ENCODE results near the gene OR2V1. TPM values are rescaled to one million over a fixed set of nuclear protein-coding genes. Genes with fewer than 3 reads are reported as not detected.

OR2V1 gene
- total RNA-seq, 1 donor from 2014 or later = not detected

DNA sequence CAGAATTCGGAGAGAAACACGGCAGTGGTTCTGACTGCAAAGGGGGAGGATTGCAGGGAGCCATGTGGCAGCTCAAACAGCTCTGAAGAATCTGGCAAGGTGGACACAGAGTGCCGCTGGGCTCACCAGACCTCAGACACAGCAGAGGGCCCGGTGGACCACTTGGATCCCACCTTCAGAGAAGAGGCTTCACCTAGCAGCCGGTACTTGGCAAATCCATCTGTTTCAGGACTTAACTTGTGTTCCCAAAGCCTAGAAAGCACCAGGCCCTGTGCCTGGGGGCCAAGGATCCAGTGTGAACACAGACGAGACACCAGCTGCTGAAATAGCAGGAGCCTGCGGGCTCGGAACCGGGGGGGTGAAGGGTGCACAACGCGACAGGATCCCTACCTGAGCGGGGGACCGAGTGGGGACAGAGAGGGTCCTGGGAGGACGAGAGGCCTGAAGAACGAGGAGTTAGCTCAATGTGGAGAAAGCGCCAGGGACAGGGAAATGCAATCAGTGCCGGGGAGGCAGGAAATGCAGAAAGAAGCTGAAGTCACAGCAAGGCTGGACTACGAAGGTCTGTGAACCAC is 46.3 kb downstream of the OR2V1 start:
- Histone ChIP-seq H3K27me3 (ENCODE audit: control insufficient read depth, insufficient read depth, low read length) (no peaks in the 10 kb centered on the region), H3K36me3 (ENCODE audit: control insufficient read depth, insufficient read depth, low read length) (no peaks in the 10 kb centered on the region), H3K4me3 (ENCODE audit: low read depth, low read length) (no peak overlapping the region)
- TF ChIP-seq, protein P1, sequence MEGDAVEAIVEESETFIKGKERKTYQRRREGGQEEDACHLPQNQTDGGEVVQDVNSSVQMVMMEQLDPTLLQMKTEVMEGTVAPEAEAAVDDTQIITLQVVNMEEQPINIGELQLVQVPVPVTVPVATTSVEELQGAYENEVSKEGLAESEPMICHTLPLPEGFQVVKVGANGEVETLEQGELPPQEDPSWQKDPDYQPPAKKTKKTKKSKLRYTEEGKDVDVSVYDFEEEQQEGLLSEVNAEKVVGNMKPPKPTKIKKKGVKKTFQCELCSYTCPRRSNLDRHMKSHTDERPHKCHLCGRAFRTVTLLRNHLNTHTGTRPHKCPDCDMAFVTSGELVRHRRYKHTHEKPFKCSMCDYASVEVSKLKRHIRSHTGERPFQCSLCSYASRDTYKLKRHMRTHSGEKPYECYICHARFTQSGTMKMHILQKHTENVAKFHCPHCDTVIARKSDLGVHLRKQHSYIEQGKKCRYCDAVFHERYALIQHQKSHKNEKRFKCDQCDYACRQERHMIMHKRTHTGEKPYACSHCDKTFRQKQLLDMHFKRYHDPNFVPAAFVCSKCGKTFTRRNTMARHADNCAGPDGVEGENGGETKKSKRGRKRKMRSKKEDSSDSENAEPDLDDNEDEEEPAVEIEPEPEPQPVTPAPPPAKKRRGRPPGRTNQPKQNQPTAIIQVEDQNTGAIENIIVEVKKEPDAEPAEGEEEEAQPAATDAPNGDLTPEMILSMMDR (IDR thresholded peaks at IDR 0.05; ENCODE audit: insufficient read depth, low read length, poor library complexity, severe bottlenecking) = no peak
- no peak for DNase-seq (ENCODE audit: low read depth)

DNA sequence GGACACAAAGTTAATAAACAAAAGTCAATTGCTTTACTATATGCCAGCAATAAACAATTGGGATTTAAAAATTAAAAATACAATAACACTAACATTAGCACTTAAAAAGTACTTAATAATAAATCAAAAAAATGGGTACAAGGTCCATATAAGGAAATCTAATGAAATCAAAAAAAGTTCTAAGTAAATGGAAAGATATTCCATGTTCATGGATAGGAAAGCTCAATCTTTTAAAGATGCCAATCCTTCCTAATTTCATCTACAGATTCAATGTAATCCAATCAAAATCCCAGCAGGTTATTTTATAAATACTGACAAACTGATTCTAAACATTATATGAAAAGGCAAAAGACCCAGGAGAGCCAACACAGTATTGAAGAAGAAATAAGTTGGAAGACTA is 49.0 kb downstream of the OR2V1 start:
- TF ChIP-seq, protein P1 (IDR thresholded peaks at IDR 0.05; ENCODE audit: insufficient read depth, low read length, poor library complexity, severe bottlenecking) = no peak
- DNase-seq (ENCODE audit: low read depth) = no peak
- no peaks in the 10 kb centered on the region for H3K36me3 ChIP-seq (ENCODE audit: control insufficient read depth, insufficient read depth, low read length)
- H3K4me3 ChIP-seq (ENCODE audit: low read depth, low read length) = no peak overlapping the region
- H3K27me3 ChIP-seq (ENCODE audit: control insufficient read depth, insufficient read depth, low read length) = no peaks in the 10 kb centered on the region

DNA sequence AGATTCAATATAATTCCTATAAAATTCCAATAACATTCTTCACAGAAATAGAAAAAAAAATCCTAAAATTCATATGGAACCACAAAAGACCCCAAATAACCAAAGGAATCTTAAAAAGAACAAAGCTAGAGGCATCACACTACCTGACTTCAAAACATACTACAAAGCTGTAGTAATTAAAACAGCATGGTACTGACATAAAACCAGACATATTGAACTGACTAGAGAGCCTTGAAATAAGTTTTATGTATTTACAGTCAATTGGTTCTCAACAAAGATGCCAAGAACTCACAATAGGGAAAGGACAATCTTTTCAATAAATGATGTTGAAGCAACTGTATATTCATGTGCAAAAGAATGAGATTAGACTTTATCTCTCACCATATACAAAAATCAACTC is 54.0 kb downstream of the OR2V1 start:
- TF ChIP-seq, protein P1 (IDR thresholded peaks at IDR 0.05; ENCODE audit: insufficient read depth, low read length, poor library complexity, severe bottlenecking) = no peak
- no peak overlapping the region for H3K4me3 ChIP-seq (ENCODE audit: low read depth, low read length)
- DNase-seq (ENCODE audit: low read depth) = no peak
- no peaks in the 10 kb centered on the region for H3K27me3 ChIP-seq (ENCODE audit: control insufficient read depth, insufficient read depth, low read length)
- H3K36me3 ChIP-seq (ENCODE audit: control insufficient read depth, insufficient read depth, low read length) = no peaks in the 10 kb centered on the region

Other genes starting within 250 kb of the OR2V1 start
- gene BTNL8, start 232.0 kb downstream of the OR2V1 start, total RNA-seq = not detected in 2 replicates
- not detected in 2 replicates for gene BTNL3, start 142.3 kb downstream of the OR2V1 start, total RNA-seq
- 0.21 TPM in 1 of 2 replicates, not detected in the other for gene BTNL9, start 90.9 kb downstream of the OR2V1 start, total RNA-seq
- gene OR2V2, start 16.4 kb upstream of the OR2V1 start, total RNA-seq = not detected in 2 replicates
- gene TRIM7, start 74.0 kb upstream of the OR2V1 start, total RNA-seq = 2.9 and 4.4 TPM in 2 replicates
- 15.8 and 17.5 TPM in 2 replicates for gene TRIM41, start 92.1 kb upstream of the OR2V1 start, total RNA-seq
- gene RACK1, start 112.7 kb upstream of the OR2V1 start, total RNA-seq = 4,909 and 5,323 TPM in 2 replicates
- 2.2 and 6.0 TPM in 2 replicates for gene TRIM52, start 130.0 kb upstream of the OR2V1 start, total RNA-seq
- not detected in 2 replicates for gene OR4F3, start 236.1 kb upstream of the OR2V1 start, total RNA-seq

Data from kidney epithelial cell (primary cell).